CD4-positive, CD25-positive, alpha-beta regulatory T cell (primary cell): ENCODE data around the gene YTHDF1. TPM values are rescaled to one million over a fixed set of nuclear protein-coding genes. Genes with fewer than 3 reads are reported as not detected.

Experiments used
- ATAC-seq, 2 donors: fragments of 150-1000 bp; cut with Tn5 transposase; one replicate each; pipeline ENCODE4 v1.10.0; 2021; ENCODE audit warnings: low read depth in 2 of 2, moderate number of reproducible peaks in 2 of 2, moderate library complexity in 1 of 2
- DNase-seq, 3 donors: peaks; one replicate each; pipeline versions ENCODE4 v3.0.0 to v3.0.0-alpha.2; 2012 to 2022; ENCODE audit warnings: mixed read lengths in 1 of 3
- H3K27ac ChIP-seq: one replicate; pipeline ENCODE4 v1.7.0; 2013; ENCODE audit warnings: mild to moderate bottlenecking, low read length; ENCODE audit not compliant: insufficient read depth, poor library complexity, severe bottlenecking
- H3K27me3 ChIP-seq: one replicate; pipeline ENCODE4 v1.7.0; 2013; ENCODE audit warnings: low read length; ENCODE audit not compliant: control insufficient read depth, insufficient read depth
- H3K36me3 ChIP-seq: one replicate; pipeline ENCODE4 v1.7.0; 2013; ENCODE audit warnings: mild to moderate bottlenecking, low read length, moderate library complexity; ENCODE audit not compliant: control insufficient read depth, insufficient read depth
- H3K4me1 ChIP-seq: 2 replicates; pipeline ENCODE4 v1.7.0; 2013; ENCODE audit warnings: mild to moderate bottlenecking, low read length; ENCODE audit not compliant: insufficient read depth, control insufficient read depth, poor library complexity, severe bottlenecking
- H3K4me3 ChIP-seq: one replicate; pipeline ENCODE4 v1.7.0; 2013; ENCODE audit warnings: low read depth, mild to moderate bottlenecking, low read length, moderate library complexity
- H3K9me3 ChIP-seq, 2 experiments: 1 replicate in 1 of 2; 2 replicates in 1 of 2; pipeline ENCODE4 v1.7.0; 2013; ENCODE audit warnings: low read length in 2 of 2, mild to moderate bottlenecking in 1 of 2, moderate library complexity in 1 of 2; ENCODE audit not compliant: control insufficient read depth in 2 of 2
- H3K27ac Mint-ChIP-seq, 3 donors: one replicate each; pipeline ENCODE4 v1.8.0; 2020 to 2022; ENCODE audit warnings: mild to moderate bottlenecking in 3 of 3, mixed read lengths in 3 of 3, moderate library complexity in 2 of 3
- H3K27me3 Mint-ChIP-seq: one replicate; pipeline ENCODE4 v1.8.0; 2022; ENCODE audit warnings: mild to moderate bottlenecking, mixed read lengths
- H3K36me3 Mint-ChIP-seq: one replicate; pipeline ENCODE4 v1.8.0; 2020; ENCODE audit warnings: mixed read lengths
- H3K4me1 Mint-ChIP-seq, 4 donors: one replicate each; pipeline ENCODE4 v1.8.0; 2020 to 2022; ENCODE audit warnings: mixed read lengths in 4 of 4, mild to moderate bottlenecking in 1 of 4
- H3K4me3 Mint-ChIP-seq, 4 donors: one replicate each; pipeline ENCODE4 v1.8.0; 2020 to 2022; ENCODE audit warnings: mild to moderate bottlenecking in 4 of 4, mixed read lengths in 4 of 4, moderate library complexity in 3 of 4
- H3K9me3 Mint-ChIP-seq, 7 donors: one replicate each; pipeline ENCODE4 v1.8.0; 2020 to 2022; ENCODE audit warnings: mixed read lengths in 7 of 7, mild to moderate bottlenecking in 3 of 7, moderate library complexity in 2 of 7
- polyA plus RNA-seq, 4 donors: library from polyadenylated mRNA; unstranded; fragments of 300-500 nt; fragmentation: Illumina TruSeq; gene quantifications; one replicate each; pipeline ENCODE4 v1.2.3, GENCODE V29; 2021
- total RNA-seq: library from RNA; stranded (reverse); gene quantifications from one replicate; pipeline ENCODE4 v1.2.3, GENCODE V29; 2022

Gene YTHDF1
- total and polyA plus RNA-seq, 5 donors from 2014 or later, result 28.5 to 38.4 (median 33.5) TPM

- H3K9me3 Mint-ChIP-seq, result no peaks in the 10 kb centered on the region
- Histone ChIP-seq H3K9me3 (no peaks in the 10 kb centered on the region), H3K36me3 (no peaks in the 10 kb centered on the region), H3K4me3 (no peak overlapping the region), H3K27ac (no peak overlapping the region), H3K4me1 (peaks cover 8% of the 10 kb centered on the region), H3K27me3 (no peaks in the 10 kb centered on the region)
- H3K4me1 Mint-ChIP-seq, result peaks cover 0 to 12% (median 0%) of the 10 kb centered on the region in 4 donors
- no peaks in the 10 kb centered on the region for H3K36me3 Mint-ChIP-seq
- H3K27me3 Mint-ChIP-seq, result peaks cover 28% of the 10 kb centered on the region
- DNase-seq (no peak), ATAC-seq (no peak)
- no peak overlapping the region for H3K4me3 Mint-ChIP-seq
- H3K27ac Mint-ChIP-seq, result peak overlapping the region in 1 of 3 donors; percentile 48
Measured at GRCh38 chr20:63232235-63233060, 16.5 kb upstream of the YTHDF1 start.

- no peaks in the 10 kb centered on the region for H3K36me3 Mint-ChIP-seq
- H3K27ac ChIP-seq, result no peak overlapping the region
- peaks cover 8% of the 10 kb centered on the region for H3K4me1 ChIP-seq
- no peaks in the 10 kb centered on the region for H3K27me3 ChIP-seq
- H3K27ac Mint-ChIP-seq, result peak overlapping the region in 1 of 3 donors; percentile 26
- no peak overlapping the region for H3K4me3 ChIP-seq
- ATAC-seq (no peak), DNase-seq (peak in 1 of 3 donors; percentile 17)
- H3K4me3 Mint-ChIP-seq, result no peak overlapping the region
- no peaks in the 10 kb centered on the region for H3K9me3 Mint-ChIP-seq
- no peaks in the 10 kb centered on the region for H3K36me3 ChIP-seq
- peaks cover 0 to 12% (median 0%) of the 10 kb centered on the region in 4 donors for H3K4me1 Mint-ChIP-seq
- no peaks in the 10 kb centered on the region for H3K9me3 ChIP-seq
- H3K27me3 Mint-ChIP-seq, result peaks cover 29% of the 10 kb centered on the region
Measured at GRCh38 chr20:63230800-63231268, 14.9 kb upstream of the YTHDF1 start.

DNA sequence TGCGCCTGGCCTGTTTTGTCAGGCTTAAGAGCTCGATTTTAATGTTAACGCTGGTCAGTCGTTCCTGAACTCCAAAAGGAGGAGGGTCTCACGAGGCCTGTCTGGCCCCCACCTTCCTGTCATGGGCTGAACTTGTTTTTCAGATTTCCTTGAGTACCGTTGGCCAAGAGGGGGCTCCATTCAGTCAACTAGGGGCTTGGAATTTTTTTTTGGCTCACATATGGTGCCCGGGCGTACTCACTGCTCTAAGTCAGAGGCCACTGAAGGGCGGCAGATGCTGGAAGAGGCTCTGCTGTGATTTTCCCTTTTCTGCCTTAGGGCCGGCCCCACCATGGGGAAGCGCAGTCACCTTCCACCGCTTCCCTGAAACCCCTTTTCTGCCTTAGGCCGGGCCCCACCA lies 12.9 kb upstream of the YTHDF1 start:
- Mint-ChIP-seq H3K27ac (no peak overlapping the region), H3K27me3 (peaks cover 32% of the 10 kb centered on the region), H3K4me1 (peaks cover 0 to 4% (median 0%) of the 10 kb centered on the region in 4 donors), H3K36me3 (no peaks in the 10 kb centered on the region), H3K9me3 (no peaks in the 10 kb centered on the region), H3K4me3 (no peak overlapping the region)
- Histone ChIP-seq H3K27me3 (no peaks in the 10 kb centered on the region), H3K4me3 (no peak overlapping the region), H3K27ac (no peak overlapping the region), H3K9me3 (no peaks in the 10 kb centered on the region), H3K4me1 (no peaks in the 10 kb centered on the region), H3K36me3 (no peaks in the 10 kb centered on the region)
- DNase-seq (no peak), ATAC-seq (no peak)

DNA sequence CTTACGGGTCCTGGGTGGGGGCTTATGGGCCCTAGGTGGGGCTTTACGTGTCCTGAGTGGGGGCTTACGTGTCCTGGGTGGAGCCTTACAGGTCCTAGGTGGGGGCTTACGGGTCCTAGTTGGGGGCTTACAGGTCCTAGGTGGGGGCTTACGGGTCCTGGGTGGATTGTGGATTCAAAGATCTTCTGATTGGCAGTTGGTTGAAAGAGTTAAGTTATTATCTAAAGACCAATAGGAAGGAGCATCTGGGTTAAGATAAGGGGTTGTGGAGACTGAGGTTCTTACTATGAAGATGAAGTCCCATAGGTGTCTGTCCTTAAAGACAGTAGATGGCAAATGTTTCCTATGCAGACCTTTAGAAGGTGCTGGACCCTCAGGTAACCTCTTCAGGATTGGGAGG lies 11.3 kb upstream of the YTHDF1 start:
- no peaks in the 10 kb centered on the region for H3K27me3 ChIP-seq
- no peaks in the 10 kb centered on the region for H3K36me3 ChIP-seq
- Mint-ChIP-seq H3K27me3 (peaks cover 36% of the 10 kb centered on the region), H3K4me3 (no peak overlapping the region), H3K9me3 (no peaks in the 10 kb centered on the region), H3K36me3 (no peaks in the 10 kb centered on the region), H3K27ac (no peak overlapping the region), H3K4me1 (peaks cover 0 to 7% (median 0%) of the 10 kb centered on the region in 4 donors)
- ATAC-seq, result no peak
- no peak for DNase-seq
- H3K4me1 ChIP-seq, result no peaks in the 10 kb centered on the region
- H3K27ac ChIP-seq, result no peak overlapping the region
- H3K4me3 ChIP-seq, result no peak overlapping the region
- no peaks in the 10 kb centered on the region for H3K9me3 ChIP-seq

DNA sequence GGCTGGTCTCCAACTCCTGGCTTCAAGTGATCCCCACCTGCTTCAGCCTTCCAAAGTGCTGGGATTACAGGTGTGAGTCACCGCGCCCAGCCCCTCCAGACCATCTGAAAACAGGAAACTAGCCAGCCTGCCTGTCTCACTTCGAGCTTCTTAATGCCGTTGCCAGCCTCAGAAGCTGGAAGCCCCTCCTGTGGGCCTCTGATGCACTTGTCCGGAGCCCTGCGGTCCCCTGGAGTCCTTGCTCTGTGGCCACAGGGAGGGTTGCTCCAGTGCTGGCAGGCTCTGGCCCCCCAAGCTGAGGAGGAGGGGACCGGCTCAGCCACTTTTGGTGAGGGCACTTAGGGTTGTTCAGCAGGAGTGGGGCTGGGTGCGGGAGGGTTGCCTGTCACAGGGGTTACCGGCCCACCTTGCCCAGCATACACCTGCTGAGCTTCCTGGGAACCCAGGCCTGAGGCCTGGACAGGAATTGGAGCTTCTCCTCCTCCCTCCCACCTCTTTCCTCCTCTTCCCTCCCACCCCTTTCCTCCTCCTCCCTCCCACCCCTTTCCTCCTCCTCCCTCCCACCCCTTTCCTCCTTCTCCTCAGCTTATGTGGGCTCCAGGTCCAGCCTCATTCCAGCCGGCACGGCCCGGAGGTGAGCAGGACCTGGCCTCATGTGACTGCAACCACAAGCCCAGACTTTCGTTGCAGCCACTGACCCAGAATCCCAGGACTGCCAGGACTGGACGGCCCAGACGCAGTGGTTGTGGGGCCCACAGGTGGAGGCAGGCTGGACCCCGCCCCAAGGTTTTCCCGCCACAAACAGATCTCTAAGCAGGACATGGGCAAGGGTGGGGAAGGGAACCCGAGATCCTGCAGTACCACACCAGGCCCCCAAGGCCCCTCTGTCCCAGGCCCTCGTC lies 10.4 kb upstream of the YTHDF1 start:
- no peaks in the 10 kb centered on the region for H3K36me3 ChIP-seq
- H3K4me3 ChIP-seq, result no peak overlapping the region
- Mint-ChIP-seq H3K27ac (no peak overlapping the region), H3K27me3 (peaks cover 27% of the 10 kb centered on the region), H3K36me3 (no peaks in the 10 kb centered on the region), H3K4me1 (peaks cover 0 to 7% (median 0%) of the 10 kb centered on the region in 4 donors), H3K4me3 (no peak overlapping the region), H3K9me3 (no peaks in the 10 kb centered on the region)
- no peaks in the 10 kb centered on the region for H3K4me1 ChIP-seq
- H3K27me3 ChIP-seq, result no peaks in the 10 kb centered on the region
- H3K9me3 ChIP-seq, result no peaks in the 10 kb centered on the region
- DNase-seq (no peak), ATAC-seq (no peak)
- no peak overlapping the region for H3K27ac ChIP-seq

GRCh38 chr20:63225082-63225454 lies 9.1 kb upstream of the YTHDF1 start:
- no peaks in the 10 kb centered on the region for H3K36me3 ChIP-seq
- H3K9me3 Mint-ChIP-seq, result no peaks in the 10 kb centered on the region
- H3K4me1 ChIP-seq, result no peaks in the 10 kb centered on the region
- no peak for ATAC-seq
- no peaks in the 10 kb centered on the region for H3K27me3 ChIP-seq
- H3K4me1 Mint-ChIP-seq, result peaks cover 0 to 2% (median 0%) of the 10 kb centered on the region in 4 donors
- H3K4me3 Mint-ChIP-seq, result no peak overlapping the region
- no peak overlapping the region for H3K4me3 ChIP-seq
- H3K27ac Mint-ChIP-seq, result no peak overlapping the region
- no peaks in the 10 kb centered on the region for H3K9me3 ChIP-seq
- H3K36me3 Mint-ChIP-seq, result no peaks in the 10 kb centered on the region
- DNase-seq, result no peak
- H3K27ac ChIP-seq, result no peak overlapping the region
- peaks cover 26% of the 10 kb centered on the region for H3K27me3 Mint-ChIP-seq

DNA sequence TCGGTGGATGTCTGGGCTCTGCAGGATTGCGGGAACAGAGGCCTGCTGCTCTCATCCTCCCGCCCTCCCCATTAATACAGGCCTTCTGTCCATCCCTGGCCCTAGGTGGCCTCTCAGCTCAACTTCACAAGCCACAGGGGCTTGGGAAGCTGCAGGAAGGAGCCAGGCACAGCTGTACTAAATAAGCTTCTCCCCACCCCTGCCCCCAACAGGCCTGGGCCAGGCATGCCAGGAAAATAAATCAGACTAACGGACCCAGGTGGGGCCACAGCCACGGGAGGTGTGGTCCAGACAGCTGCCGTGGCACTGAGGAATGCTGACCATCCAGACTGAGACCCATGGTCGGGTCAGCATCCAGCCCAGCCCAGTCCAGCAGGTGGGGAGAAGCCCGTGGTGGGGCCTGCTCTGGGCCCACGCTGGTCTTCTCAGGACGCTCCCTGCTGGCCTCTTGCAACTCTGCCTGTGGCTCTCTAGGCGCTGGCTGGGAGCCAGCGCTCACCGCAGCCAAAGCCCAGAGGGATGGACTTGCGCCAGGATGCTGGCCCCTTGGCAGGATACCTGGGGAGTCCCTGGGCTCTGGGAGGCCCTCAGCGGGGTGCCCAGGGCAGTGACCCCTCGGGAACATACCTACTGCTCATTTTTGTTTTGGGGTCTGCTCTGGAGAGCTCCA lies 8.6 kb upstream of the YTHDF1 start:
- H3K27me3 Mint-ChIP-seq, result peaks cover 20% of the 10 kb centered on the region
- peaks cover 0 to 2% (median 0%) of the 10 kb centered on the region in 4 donors for H3K4me1 Mint-ChIP-seq
- DNase-seq, result no peak
- no peaks in the 10 kb centered on the region for H3K9me3 Mint-ChIP-seq
- no peak overlapping the region for H3K4me3 Mint-ChIP-seq
- no peak for ATAC-seq
- Histone ChIP-seq H3K9me3 (no peaks in the 10 kb centered on the region), H3K27me3 (no peaks in the 10 kb centered on the region), H3K4me3 (no peak overlapping the region), H3K36me3 (no peaks in the 10 kb centered on the region), H3K4me1 (no peaks in the 10 kb centered on the region), H3K27ac (no peak overlapping the region)
- no peaks in the 10 kb centered on the region for H3K36me3 Mint-ChIP-seq
- no peak overlapping the region for H3K27ac Mint-ChIP-seq
